Uterus (tissue), 4 donors: ENCODE measurements around the gene NACC2. TPM values are rescaled to one million over a fixed set of nuclear protein-coding genes. Genes with fewer than 3 reads are reported as not detected.
"Not testable (repeated sequence)": the region's sequence is repeated elsewhere in the genome, so short reads cannot be mapped to it uniquely, and the experiment has no call there.

ENCODE experiments used
- DNase-seq, 2 donors: peaks; one replicate each; pipeline ENCODE4 v3.0.0-alpha.2; 2019 to 2020
- H3K27ac ChIP-seq, 2 donors: fragments of 200-600 bp; sonication (generic); 1 replicate in 1 of 2; 2 replicates in 1 of 2; pipeline ENCODE4 v1.5.1; 2016 to 2018
- H3K27me3 ChIP-seq, 2 donors: fragments of 200-600 bp; sonication (generic); one replicate each; pipeline ENCODE4 v1.5.1; 2018 to 2019; ENCODE audit warnings: control low read depth in 1 of 2
- H3K36me3 ChIP-seq, 2 donors: fragments of 200-600 bp; sonication (generic); one replicate each; pipeline ENCODE4 v1.5.1; 2019; ENCODE audit warnings: control low read depth in 1 of 2
- H3K4me1 ChIP-seq, 2 donors: fragments of 200-600 bp; sonication (generic); one replicate each; pipeline ENCODE4 v1.5.1; 2018 to 2019; ENCODE audit warnings: control low read depth in 1 of 2
- H3K4me3 ChIP-seq, 2 donors: fragments of 200-600 bp; sonication (generic); 1 replicate in 1 of 2; 2 replicates in 1 of 2; pipeline ENCODE4 v1.5.1; 2018 to 2019; ENCODE audit warnings: mild to moderate bottlenecking in 1 of 2
- H3K9me3 ChIP-seq, 2 donors: fragments of 200-600 bp; sonication (generic); one replicate each; pipeline ENCODE4 v1.5.1; 2019; ENCODE audit warnings: control low read depth in 1 of 2
- POLR2A ChIP-seq, 2 donors: fragments of 450-650 bp; IDR thresholded peaks; one replicate each; pipeline ENCODE4 v1.6.1; 2016; ENCODE audit warnings: antibody characterized with exemption in 2 of 2, mild to moderate bottlenecking in 1 of 2, moderate library complexity in 1 of 2
- intact Hi-C: fragments of 100-400 bp; cut with DNase I; formaldehyde crosslinking; loops from one replicate; pipeline ENCODE4 v1.15.1; 2023; ENCODE audit warnings: low total_unique reads
- total RNA-seq, 4 donors: library from RNA; depleted of rRNA in 3 of 4; stranded (reverse); fragments of >200 nt in 3 of 4; gene quantifications; one replicate each; pipeline versions ENCODE4 v1.1.0 to v1.2.4, GENCODE V29; 2014 to 2023
- TF ChIP-seq, protein P1 (sequence below), 4 experiments: fragments of 200-600 bp in 2 of 4; fragments of 450-650 bp in 2 of 4; sonication (generic) in 2 of 4; IDR thresholded peaks; one replicate each; pipeline ENCODE4 v1.5.1; 2016 to 2019; ENCODE audit warnings: antibody characterized with exemption in 4 of 4, mild to moderate bottlenecking in 2 of 4, moderate library complexity in 1 of 4
- donor health status: DM: yes; HTN: yes; CAD: no.

Gene NACC2
- total RNA-seq, 4 donors from 2014 or later: 8.2 to 57.5 (median 19.1) TPM

DNA sequence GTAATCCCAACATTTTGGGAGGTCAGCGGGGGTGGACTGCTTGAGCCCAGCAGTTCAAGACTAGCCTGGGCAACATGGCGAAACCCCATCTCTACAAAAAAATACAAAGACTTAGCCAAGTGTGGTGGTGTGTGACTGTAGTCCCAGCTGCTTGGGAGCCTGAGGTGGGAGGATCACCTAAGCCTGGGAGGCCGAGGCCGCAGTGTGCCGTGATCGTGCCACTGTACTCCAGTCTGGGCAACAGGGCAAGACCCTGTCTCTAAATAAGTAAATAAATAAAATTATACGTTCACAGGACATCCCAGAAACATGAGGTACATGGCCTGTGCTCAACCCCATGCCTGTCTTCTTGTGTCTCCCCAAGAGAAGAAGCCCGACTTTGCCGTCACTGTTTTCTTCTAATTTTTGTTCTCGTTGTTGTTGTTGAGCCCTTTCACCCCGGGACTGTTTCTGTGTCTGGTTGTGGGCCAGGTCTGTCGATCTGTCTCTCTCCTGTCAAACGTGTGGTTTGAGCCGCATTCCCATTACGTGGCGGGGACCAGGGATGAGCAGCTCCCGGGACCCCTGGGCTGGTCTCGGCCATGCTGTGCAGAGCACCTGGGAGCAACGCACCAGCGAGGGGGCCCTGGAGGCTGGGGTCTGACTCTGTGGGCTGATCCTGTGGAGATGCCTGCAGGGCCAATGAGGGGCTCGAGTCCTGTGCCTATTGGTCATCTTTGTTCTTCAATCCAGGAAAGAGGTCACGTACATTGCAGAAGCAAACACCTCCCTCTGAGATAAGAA lies 32.2 kb downstream of the NACC2 start:
- DNase-seq: no peak
- H3K36me3 ChIP-seq: no peaks in the 10 kb centered on the region
- H3K9me3 ChIP-seq: no peaks in the 10 kb centered on the region
- H3K4me3 ChIP-seq: no peak overlapping the region
- TF ChIP-seq, protein P1, sequence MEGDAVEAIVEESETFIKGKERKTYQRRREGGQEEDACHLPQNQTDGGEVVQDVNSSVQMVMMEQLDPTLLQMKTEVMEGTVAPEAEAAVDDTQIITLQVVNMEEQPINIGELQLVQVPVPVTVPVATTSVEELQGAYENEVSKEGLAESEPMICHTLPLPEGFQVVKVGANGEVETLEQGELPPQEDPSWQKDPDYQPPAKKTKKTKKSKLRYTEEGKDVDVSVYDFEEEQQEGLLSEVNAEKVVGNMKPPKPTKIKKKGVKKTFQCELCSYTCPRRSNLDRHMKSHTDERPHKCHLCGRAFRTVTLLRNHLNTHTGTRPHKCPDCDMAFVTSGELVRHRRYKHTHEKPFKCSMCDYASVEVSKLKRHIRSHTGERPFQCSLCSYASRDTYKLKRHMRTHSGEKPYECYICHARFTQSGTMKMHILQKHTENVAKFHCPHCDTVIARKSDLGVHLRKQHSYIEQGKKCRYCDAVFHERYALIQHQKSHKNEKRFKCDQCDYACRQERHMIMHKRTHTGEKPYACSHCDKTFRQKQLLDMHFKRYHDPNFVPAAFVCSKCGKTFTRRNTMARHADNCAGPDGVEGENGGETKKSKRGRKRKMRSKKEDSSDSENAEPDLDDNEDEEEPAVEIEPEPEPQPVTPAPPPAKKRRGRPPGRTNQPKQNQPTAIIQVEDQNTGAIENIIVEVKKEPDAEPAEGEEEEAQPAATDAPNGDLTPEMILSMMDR (IDR thresholded peaks at IDR 0.05): no peak
- no peak for TF ChIP-seq POLR2A (IDR thresholded peaks at IDR 0.05)
- no peaks in the 10 kb centered on the region for H3K4me1 ChIP-seq
- intact Hi-C loops: no loop called here
- H3K27ac ChIP-seq: no peak overlapping the region
- H3K27me3 ChIP-seq: no peaks in the 10 kb centered on the region

DNA sequence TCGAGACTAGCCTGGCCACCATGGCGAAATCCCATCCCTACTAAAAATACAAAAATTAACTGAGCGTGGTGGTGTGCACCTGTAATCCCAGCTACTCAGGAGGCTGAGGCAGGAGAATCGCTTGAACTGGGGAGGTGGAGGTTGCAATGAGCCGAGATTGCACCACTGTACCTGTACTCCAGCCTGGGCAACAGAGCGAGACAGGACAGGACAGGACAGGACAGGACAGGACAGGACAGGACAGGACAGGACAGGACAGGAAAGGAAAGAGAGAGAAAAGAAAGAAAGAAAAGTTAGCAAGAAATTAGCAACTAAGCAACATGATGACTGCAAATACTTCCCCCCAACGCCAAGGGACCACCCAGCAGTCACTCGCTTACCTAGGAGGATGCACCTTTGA lies 33.2 kb downstream of the NACC2 start:
- H3K36me3 ChIP-seq, H3K27ac ChIP-seq, H3K4me1 ChIP-seq, H3K4me3 ChIP-seq, intact Hi-C loops, DNase-seq, H3K9me3 ChIP-seq, H3K27me3 ChIP-seq: not testable (repeated sequence)

DNA sequence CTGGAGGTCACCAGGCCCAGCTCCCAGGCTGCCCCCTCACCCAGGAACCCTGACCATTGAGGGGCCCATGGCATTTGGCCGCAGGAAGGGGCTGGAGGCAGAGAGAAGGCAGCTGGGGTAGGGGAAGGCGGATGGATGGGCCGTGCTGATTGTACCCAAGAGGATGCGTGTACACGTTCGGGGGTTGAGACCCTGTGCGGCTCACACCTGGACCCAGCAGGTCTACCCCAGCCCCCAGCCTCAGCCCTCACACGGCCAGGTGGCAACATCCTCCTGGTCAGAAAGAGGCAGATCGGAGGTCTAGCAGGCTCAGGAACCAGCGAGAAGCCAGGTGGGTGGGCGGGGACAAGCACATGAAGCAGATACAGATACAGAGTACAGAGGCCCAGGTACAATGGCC lies 33.7 kb downstream of the NACC2 start:
- no peak for DNase-seq
- Histone ChIP-seq H3K27me3 (no peaks in the 10 kb centered on the region), H3K27ac (no peak overlapping the region), H3K36me3 (no peaks in the 10 kb centered on the region), H3K4me1 (no peaks in the 10 kb centered on the region), H3K9me3 (no peaks in the 10 kb centered on the region), H3K4me3 (no peak overlapping the region)
- TF ChIP-seq, protein P1 (IDR thresholded peaks at IDR 0.05): no peak
- TF ChIP-seq POLR2A (IDR thresholded peaks at IDR 0.05): no peak
- intact Hi-C loops: no loop called here

DNA sequence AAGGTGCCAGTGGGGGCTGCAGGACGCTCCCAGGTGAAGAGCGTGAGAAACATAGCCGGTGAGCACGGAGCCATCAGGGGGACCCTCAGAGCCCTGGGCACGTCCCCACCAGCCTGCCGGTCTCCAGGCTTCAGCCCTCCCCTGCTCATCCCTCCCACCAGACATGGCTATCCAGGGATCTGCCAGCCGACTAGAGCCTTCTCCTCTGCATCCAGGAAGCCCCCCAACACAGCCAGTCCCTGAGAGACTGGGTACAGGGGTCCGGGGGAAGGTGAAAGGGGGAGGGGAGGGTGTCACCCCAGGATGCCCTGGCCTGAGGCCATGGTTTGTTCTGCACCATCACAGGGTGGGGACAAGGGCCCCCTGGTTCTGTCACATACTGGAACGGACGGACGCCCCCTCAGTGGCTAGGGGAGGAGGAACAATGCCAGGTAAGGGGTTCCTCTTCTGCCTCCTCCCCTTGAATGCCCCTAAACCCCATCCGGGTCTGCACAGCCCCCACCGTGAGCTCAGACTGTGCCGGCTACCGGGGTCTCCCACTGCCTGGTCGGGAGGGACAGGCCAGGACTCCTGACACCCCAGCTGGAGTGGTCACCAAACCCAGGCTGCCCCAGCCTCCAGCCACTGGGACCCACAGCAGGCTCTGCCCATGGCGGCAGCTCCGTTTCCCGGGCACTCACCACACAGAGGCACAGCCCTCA lies 34.3 kb downstream of the NACC2 start:
- no peaks in the 10 kb centered on the region for H3K4me1 ChIP-seq
- no peak for DNase-seq
- TF ChIP-seq, protein P1 (IDR thresholded peaks at IDR 0.05): no peak
- TF ChIP-seq POLR2A (IDR thresholded peaks at IDR 0.05): no peak

DNA sequence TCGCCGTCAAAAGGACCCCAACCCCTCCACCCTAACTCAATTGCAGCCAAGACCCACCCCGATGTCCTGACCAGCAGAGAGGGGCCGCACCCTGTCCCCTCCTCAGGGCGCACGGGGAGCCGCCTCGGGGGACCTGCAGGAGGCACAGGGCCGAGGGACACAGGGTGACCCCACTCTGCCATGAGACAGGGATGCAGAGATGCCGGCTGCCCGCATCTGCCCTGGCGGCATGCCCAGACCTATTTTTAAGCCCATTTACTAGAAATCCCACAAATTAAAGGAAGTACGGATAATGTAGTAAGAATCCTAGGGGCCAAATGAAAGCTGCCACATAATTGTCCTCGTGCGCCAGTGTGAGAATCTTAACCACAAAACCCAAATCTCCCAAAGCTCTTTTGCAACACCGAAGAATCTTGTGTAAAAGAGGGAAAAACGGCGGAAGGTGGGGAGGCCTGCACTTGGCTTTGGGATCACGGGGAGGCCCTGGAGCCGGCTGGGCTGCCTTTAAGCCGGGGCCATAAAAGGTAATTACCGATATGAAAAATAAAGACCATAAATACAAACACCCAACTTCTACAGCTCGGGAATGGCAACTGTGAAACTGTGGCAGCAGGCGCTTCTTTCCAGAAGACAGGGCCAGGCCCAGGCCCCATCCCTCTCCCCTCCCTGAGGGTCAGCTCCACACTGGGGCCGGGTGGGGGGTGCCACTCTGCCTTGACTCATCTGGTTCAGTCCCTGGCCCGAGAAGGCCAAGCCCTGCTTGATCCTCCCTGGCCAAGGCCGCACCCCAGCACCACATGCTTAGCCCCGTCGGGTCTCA lies 35.0 kb downstream of the NACC2 start:
- DNase-seq: no peak
- H3K27me3 ChIP-seq: no peaks in the 10 kb centered on the region
- TF ChIP-seq, protein P1 (IDR thresholded peaks at IDR 0.05): no peak
- no peak for TF ChIP-seq POLR2A (IDR thresholded peaks at IDR 0.05)
- H3K4me1 ChIP-seq: no peaks in the 10 kb centered on the region
- intact Hi-C loops: no loop called here
- no peak overlapping the region for H3K27ac ChIP-seq
- H3K4me3 ChIP-seq: no peak overlapping the region
- H3K36me3 ChIP-seq: no peaks in the 10 kb centered on the region
- no peaks in the 10 kb centered on the region for H3K9me3 ChIP-seq

More for the DNA sequence above, 34.3 kb downstream of the NACC2 start:
- no peaks in the 10 kb centered on the region for H3K9me3 ChIP-seq
- H3K4me3 ChIP-seq: no peak overlapping the region
- H3K36me3 ChIP-seq: no peaks in the 10 kb centered on the region
- no peaks in the 10 kb centered on the region for H3K27me3 ChIP-seq
- intact Hi-C loops: no loop called here
- no peak overlapping the region for H3K27ac ChIP-seq
